CD14-positive monocyte (primary cell): ENCODE measurements around the gene CEP112. TPM values are rescaled to one million over a fixed set of nuclear protein-coding genes. Genes with fewer than 3 reads are reported as not detected.

Source experiments
- DNase-seq, 3 donors: peaks; one replicate each; pipeline ENCODE4 v3.0.0-alpha.2; 2011 to 2022
- H2AFZ ChIP-seq: 2 replicates; pipeline ENCODE4 v1.6.0; 2012; ENCODE audit warnings: mild to moderate bottlenecking, low read depth, low read length, inconsistent platforms; ENCODE audit not compliant: insufficient read depth, poor library complexity, severe bottlenecking
- H3K27ac ChIP-seq, 2 donors: 1 replicate in 1 of 2; 2 replicates in 1 of 2; pipeline ENCODE4 v1.5.1; 2012 to 2013; ENCODE audit warnings: low read length in 2 of 2, control low read depth in 1 of 2, inconsistent platforms in 1 of 2, low read depth in 1 of 2, mild to moderate bottlenecking in 1 of 2
- H3K27me3 ChIP-seq, 2 donors: one replicate each; pipeline versions ENCODE4 v1.6.0 to v1.6.1; 2011 to 2013; ENCODE audit warnings: low read length in 2 of 2; ENCODE audit not compliant: control insufficient read depth in 2 of 2, insufficient read depth in 2 of 2
- H3K36me3 ChIP-seq, 2 donors: replicated peaks in 1 of 2; 1 replicate in 1 of 2; 2 replicates in 1 of 2; pipeline versions ENCODE4 v1.5.1 to v1.6.1; 2012 to 2013; ENCODE audit warnings: low read length in 2 of 2, control low read depth in 1 of 2, inconsistent platforms in 1 of 2, mild to moderate bottlenecking in 1 of 2; ENCODE audit not compliant: insufficient read depth in 2 of 2, control insufficient read depth in 1 of 2
- H3K4me1 ChIP-seq, 2 donors: 1 replicate in 1 of 2; 2 replicates in 1 of 2; pipeline versions ENCODE4 v1.5.1 to v1.6.1; 2012 to 2013; ENCODE audit warnings: low read length in 2 of 2, control low read depth in 1 of 2, inconsistent platforms in 1 of 2, mild to moderate bottlenecking in 1 of 2, moderate library complexity in 1 of 2; ENCODE audit not compliant: insufficient read depth in 2 of 2, control insufficient read depth in 1 of 2
- H3K4me2 ChIP-seq: replicated peaks from 2 replicates; pipeline ENCODE3; 2012; ENCODE audit warnings: low read length, moderate library complexity, mild to moderate bottlenecking; ENCODE audit not compliant: poor library complexity, severe bottlenecking; ENCODE audit errors: extremely low read depth
- H3K4me3 ChIP-seq, 3 experiments: fragments of 200-600 bp in 1 of 3; sonication (generic) in 1 of 3; replicated peaks in 1 of 3; 1 replicate in 2 of 3; 2 replicates in 1 of 3; pipeline ENCODE4 v1.5.1; 2011 to 2013; ENCODE audit warnings: low read length in 3 of 3, mild to moderate bottlenecking in 3 of 3, control low read depth in 2 of 3, low read depth in 2 of 3, inconsistent platforms in 1 of 3, moderate library complexity in 1 of 3
- H3K79me2 ChIP-seq: 2 replicates; pipeline ENCODE4 v1.6.0; 2012; ENCODE audit warnings: mild to moderate bottlenecking, control low read depth, inconsistent platforms, low read length, moderate library complexity; ENCODE audit not compliant: insufficient read depth
- H3K9ac ChIP-seq: 2 replicates; pipeline ENCODE4 v1.6.0; 2017; ENCODE audit warnings: low read length, mild to moderate bottlenecking; ENCODE audit not compliant: insufficient read depth, poor library complexity, severe bottlenecking
- H3K9me3 ChIP-seq, 2 donors: replicated peaks in 1 of 2; 1 replicate in 1 of 2; 2 replicates in 1 of 2; pipeline versions ENCODE4 v1.5.1 to v1.6.1; 2012 to 2013; ENCODE audit warnings: low read length in 2 of 2, control low read depth in 1 of 2; ENCODE audit not compliant: control insufficient read depth in 1 of 2, insufficient read depth in 1 of 2
- H4K20me1 ChIP-seq: 2 replicates; pipeline ENCODE4 v1.6.0; 2012; ENCODE audit warnings: mild to moderate bottlenecking, low read length, control low read depth, moderate library complexity; ENCODE audit not compliant: insufficient read depth
- H3K27ac Mint-ChIP-seq, 7 donors: one replicate each; pipeline ENCODE4 v1.8.0; 2020; ENCODE audit warnings: mild to moderate bottlenecking in 7 of 7, mixed read lengths in 7 of 7, moderate library complexity in 6 of 7, inconsistent platforms in 2 of 7
- H3K27me3 Mint-ChIP-seq, 3 donors: one replicate each; pipeline ENCODE4 v1.8.0; 2021 to 2022; ENCODE audit warnings: low read depth in 3 of 3, mild to moderate bottlenecking in 3 of 3, mixed read lengths in 3 of 3, moderate library complexity in 3 of 3, inconsistent platforms in 1 of 3
- H3K36me3 Mint-ChIP-seq, 2 donors: one replicate each; pipeline ENCODE4 v1.8.0; 2020; ENCODE audit warnings: mixed read lengths in 2 of 2, inconsistent platforms in 1 of 2, mild to moderate bottlenecking in 1 of 2
- H3K4me1 Mint-ChIP-seq: one replicate; pipeline ENCODE4 v1.8.0; 2020; ENCODE audit warnings: mild to moderate bottlenecking, mixed read lengths
- H3K4me3 Mint-ChIP-seq, 2 donors: one replicate each; pipeline ENCODE4 v1.8.0; 2020; ENCODE audit warnings: mild to moderate bottlenecking in 2 of 2, mixed read lengths in 2 of 2, moderate library complexity in 1 of 2
- H3K9me3 Mint-ChIP-seq, 7 donors: one replicate each; pipeline ENCODE4 v1.8.0; 2020 to 2022; ENCODE audit warnings: mixed read lengths in 7 of 7, mild to moderate bottlenecking in 6 of 7, moderate library complexity in 6 of 7, inconsistent platforms in 2 of 7
- CTCF ChIP-seq: fragments of 200-600 bp; IDR thresholded peaks from one replicate; pipeline ENCODE4 v1.8.0; 2022; ENCODE audit warnings: antibody characterized with exemption, mild to moderate bottlenecking
- WGBS: methylation state at CpG from one replicate; pipeline ENCODE4 v1.1.5; 2013; ENCODE audit warnings: missing lambda C conversion rate; ENCODE audit not compliant: insufficient coverage; 5-methylcytosine and 5-hydroxymethylcytosine counted together
- intact Hi-C, 2 donors: fragments of 100-400 bp; cut with micrococcal nuclease; formaldehyde crosslinking; loops; one replicate each; pipeline versions ENCODE4 v1.15.0 to v1.15.1; 2023
- polyA plus RNA-seq, 3 donors: library from polyadenylated mRNA; depleted of rRNA in 1 of 3; unstranded in 2 of 3; stranded (reverse) in 1 of 3; fragments of 300-500 nt in 2 of 3; fragments of >200 nt in 1 of 3; fragmentation: Illumina TruSeq in 2 of 3; gene quantifications; 1 replicate in 2 of 3; 2 replicates in 1 of 3; pipeline ENCODE4 v1.2.3, GENCODE V29; 2012 to 2021

The CEP112 gene
- polyA plus RNA-seq, 3 donors = 0.10 TPM; not detected in 2

DNA sequence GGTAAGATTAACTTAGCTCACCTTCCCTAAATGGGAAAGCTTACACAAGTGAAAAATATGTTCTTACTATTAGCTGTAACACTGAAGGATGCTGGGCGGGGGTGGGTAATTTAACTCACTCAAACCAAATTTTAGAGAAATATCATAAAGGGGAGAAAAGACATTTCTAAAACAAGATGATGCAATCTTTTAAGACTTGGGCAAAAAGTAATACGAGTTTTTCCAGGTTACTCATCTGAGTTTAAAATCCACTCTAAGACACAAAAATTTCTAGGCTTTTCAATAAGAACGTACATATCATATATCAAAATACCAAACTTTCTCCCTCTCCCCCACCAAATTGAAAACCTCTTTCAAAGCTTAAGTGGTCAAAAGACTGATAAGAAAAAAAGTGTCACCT is 228.8 kb downstream of the CEP112 start:
- H3K36me3 Mint-ChIP-seq = no peaks in the 10 kb centered on the region
- peaks cover 16 to 20% of the 10 kb centered on the region in 2 donors for H3K9me3 ChIP-seq
- no CpG with 5 or more reads among the region's 3 CpGs for WGBS
- peaks cover 0 to 1% (median 0%) of the 10 kb centered on the region in 3 donors for H3K27me3 Mint-ChIP-seq
- H3K27me3 ChIP-seq = no peaks in the 10 kb centered on the region
- no peaks in the 10 kb centered on the region for H3K4me1 ChIP-seq
- H3K36me3 ChIP-seq = no peaks in the 10 kb centered on the region
- no peaks in the 10 kb centered on the region for H4K20me1 ChIP-seq
- no peak for TF ChIP-seq CTCF
- no peaks in the 10 kb centered on the region for H3K79me2 ChIP-seq
- no peak overlapping the region for H3K9ac ChIP-seq
- intact Hi-C loops = no loop called here
- no peak overlapping the region for H3K4me3 ChIP-seq
- no peaks in the 10 kb centered on the region for H3K4me1 Mint-ChIP-seq
- no peak overlapping the region for H2AFZ ChIP-seq
- H3K9me3 Mint-ChIP-seq = peaks cover 4 to 14% (median 11%) of the 10 kb centered on the region in 7 donors
- no peak overlapping the region for H3K27ac Mint-ChIP-seq
- no peak overlapping the region for H3K4me2 ChIP-seq
- DNase-seq = no peak
- no peak overlapping the region for H3K27ac ChIP-seq
- H3K4me3 Mint-ChIP-seq = no peak overlapping the region

DNA sequence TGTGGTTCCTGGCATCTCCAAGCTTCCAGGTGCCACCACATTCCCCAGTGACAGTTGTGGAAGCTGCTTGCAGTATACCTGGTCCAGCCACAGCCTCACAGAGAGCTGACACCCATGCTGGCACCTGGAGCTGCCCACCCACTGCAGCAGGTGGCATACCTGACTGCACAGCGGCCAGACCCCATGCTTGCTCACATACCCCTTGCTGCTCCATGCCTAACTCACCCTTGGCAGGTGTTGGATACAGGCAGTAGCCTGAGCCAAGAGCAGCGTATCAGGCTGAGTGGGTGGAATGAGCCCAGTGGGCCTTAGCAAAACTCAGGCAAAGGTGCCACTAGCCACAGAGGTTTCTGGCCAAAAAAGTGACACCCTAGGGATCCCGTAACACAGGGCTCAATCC is 232.3 kb downstream of the CEP112 start:
- intact Hi-C loops = no loop called here
- Histone ChIP-seq H3K9ac (no peak overlapping the region), H3K27ac (no peak overlapping the region), H3K36me3 (no peaks in the 10 kb centered on the region), H2AFZ (no peak overlapping the region), H4K20me1 (no peaks in the 10 kb centered on the region), H3K4me1 (no peaks in the 10 kb centered on the region), H3K4me2 (no peak overlapping the region), H3K9me3 (peaks cover 18 to 21% of the 10 kb centered on the region in 2 donors), H3K79me2 (no peaks in the 10 kb centered on the region), H3K4me3 (no peak overlapping the region), H3K27me3 (no peaks in the 10 kb centered on the region)
- Mint-ChIP-seq H3K4me1 (no peaks in the 10 kb centered on the region), H3K27ac (no peak overlapping the region), H3K9me3 (peaks cover 10 to 16% (median 11%) of the 10 kb centered on the region in 7 donors), H3K4me3 (no peak overlapping the region), H3K27me3 (no peaks in the 10 kb centered on the region), H3K36me3 (no peaks in the 10 kb centered on the region)
- no peak for DNase-seq
- TF ChIP-seq CTCF = no peak
- WGBS = 88% methylated on average over 1 of the region's 3 CpGs
